ENCODE measurements around the gene RNFT2. TPM values are rescaled to one million over a fixed set of nuclear protein-coding genes. Genes with fewer than 3 reads are reported as not detected.

RNFT2 gene
- total RNA-seq, 2 experiments from 2014 or later = 4.9 to 6.0 TPM

DNA sequence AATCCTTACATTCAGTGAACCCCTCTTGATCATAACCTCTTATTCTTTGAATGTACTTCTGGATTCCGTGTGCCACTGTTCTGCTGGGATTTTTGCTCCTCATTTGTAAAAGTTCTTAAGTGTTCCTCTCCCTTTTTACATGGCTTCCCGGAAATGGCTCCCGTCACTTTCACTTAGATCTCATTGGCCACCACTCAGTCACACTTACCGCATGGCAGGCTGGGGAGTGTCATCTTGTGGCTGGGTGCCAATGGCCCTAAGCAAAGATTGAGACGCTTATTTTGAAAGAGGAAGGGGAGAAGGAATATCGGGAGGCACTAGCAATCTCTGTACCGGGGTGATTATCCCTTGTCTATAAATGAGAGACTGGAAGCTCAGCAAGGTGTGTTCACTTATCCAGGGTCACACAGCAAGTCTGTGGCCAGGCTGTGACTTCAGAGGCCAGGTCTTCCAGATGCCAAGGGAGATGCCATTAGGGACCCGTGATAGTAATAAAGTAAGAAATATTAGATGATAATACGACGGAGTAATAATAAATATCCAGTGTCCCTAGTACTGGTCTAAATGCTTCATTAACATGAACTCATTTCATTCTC, 68.8 kb downstream of the RNFT2 start:
- H3K4me3 ChIP-seq (ENCODE audit: low read length) = no peak overlapping the region
- no peaks in the 10 kb centered on the region for H3K36me3 ChIP-seq (ENCODE audit: insufficient read depth, low read length)
- H3K27ac Mint-ChIP-seq = no peak overlapping the region
- POLR2A ChIA-PET = no interaction called here
- H3K27ac ChIP-seq (ENCODE audit: low read depth in 1 of 2, low read length in 2 of 2) = no peak overlapping the region
- no peak for DNase-seq
- H3K4me1 ChIP-seq (ENCODE audit: insufficient read depth, low read length) = no peaks in the 10 kb centered on the region
- H3K36me3 Mint-ChIP-seq (ENCODE audit: low read depth) = peaks cover 4% of the 10 kb centered on the region
- CTCF ChIA-PET = no interaction called here
- H3K9me3 ChIP-seq (ENCODE audit: control insufficient read depth in 1 of 2, insufficient read depth in 1 of 2, low read length in 2 of 2) = no peaks in the 10 kb centered on the region
- intact Hi-C loops (cut with DNase I, micrococcal nuclease) = no loop called here
- H3K27me3 ChIP-seq (ENCODE audit: control insufficient read depth in 1 of 2, insufficient read depth in 2 of 2, low read length in 2 of 2) = no peaks in the 10 kb centered on the region
- no peak for ATAC-seq (ENCODE audit: poor library complexity)
- H3K4me1 Mint-ChIP-seq (ENCODE audit: low read depth) = no peaks in the 10 kb centered on the region
- TF ChIP-seq, protein P1, sequence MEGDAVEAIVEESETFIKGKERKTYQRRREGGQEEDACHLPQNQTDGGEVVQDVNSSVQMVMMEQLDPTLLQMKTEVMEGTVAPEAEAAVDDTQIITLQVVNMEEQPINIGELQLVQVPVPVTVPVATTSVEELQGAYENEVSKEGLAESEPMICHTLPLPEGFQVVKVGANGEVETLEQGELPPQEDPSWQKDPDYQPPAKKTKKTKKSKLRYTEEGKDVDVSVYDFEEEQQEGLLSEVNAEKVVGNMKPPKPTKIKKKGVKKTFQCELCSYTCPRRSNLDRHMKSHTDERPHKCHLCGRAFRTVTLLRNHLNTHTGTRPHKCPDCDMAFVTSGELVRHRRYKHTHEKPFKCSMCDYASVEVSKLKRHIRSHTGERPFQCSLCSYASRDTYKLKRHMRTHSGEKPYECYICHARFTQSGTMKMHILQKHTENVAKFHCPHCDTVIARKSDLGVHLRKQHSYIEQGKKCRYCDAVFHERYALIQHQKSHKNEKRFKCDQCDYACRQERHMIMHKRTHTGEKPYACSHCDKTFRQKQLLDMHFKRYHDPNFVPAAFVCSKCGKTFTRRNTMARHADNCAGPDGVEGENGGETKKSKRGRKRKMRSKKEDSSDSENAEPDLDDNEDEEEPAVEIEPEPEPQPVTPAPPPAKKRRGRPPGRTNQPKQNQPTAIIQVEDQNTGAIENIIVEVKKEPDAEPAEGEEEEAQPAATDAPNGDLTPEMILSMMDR (IDR thresholded peaks at IDR 0.05) = no peak
- no peak overlapping the region for H3K4me3 Mint-ChIP-seq
- no peaks in the 10 kb centered on the region for H3K9me3 Mint-ChIP-seq
- H3K27me3 Mint-ChIP-seq = no peaks in the 10 kb centered on the region

DNA sequence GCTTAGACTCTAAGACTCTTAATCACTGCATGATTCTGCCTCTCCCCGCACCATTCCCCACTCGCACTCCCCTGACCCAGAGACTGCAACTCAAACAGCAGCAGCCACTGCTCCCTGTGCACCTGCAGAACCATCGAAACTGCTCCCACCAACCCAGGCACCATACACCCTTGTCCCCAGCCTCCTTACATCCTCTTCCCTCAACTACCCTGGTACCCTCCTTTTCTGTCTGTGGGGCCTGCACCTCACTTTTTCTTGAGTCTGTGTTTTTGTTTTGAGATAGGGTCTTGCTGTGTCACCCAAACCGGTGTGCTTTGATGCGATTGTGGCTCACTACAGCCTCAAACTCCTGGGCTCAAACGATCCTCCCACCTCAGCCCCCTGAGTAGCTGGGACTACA, 69.4 kb downstream of the RNFT2 start:
- ATAC-seq (ENCODE audit: poor library complexity) (no peak), DNase-seq (no peak)
- intact Hi-C loops (cut with DNase I, micrococcal nuclease) = no loop called here
- H3K9me3 ChIP-seq (ENCODE audit: control insufficient read depth in 1 of 2, insufficient read depth in 1 of 2, low read length in 2 of 2) = no peaks in the 10 kb centered on the region
- Mint-ChIP-seq H3K4me1 (ENCODE audit: low read depth) (no peaks in the 10 kb centered on the region), H3K27ac (no peak overlapping the region), H3K36me3 (ENCODE audit: low read depth) (peaks cover 4% of the 10 kb centered on the region), H3K9me3 (no peaks in the 10 kb centered on the region), H3K4me3 (no peak overlapping the region), H3K27me3 (no peaks in the 10 kb centered on the region)
- no peaks in the 10 kb centered on the region for H3K36me3 ChIP-seq (ENCODE audit: insufficient read depth, low read length)
- no peak overlapping the region for H3K4me3 ChIP-seq (ENCODE audit: low read length)
- H3K27me3 ChIP-seq (ENCODE audit: control insufficient read depth in 1 of 2, insufficient read depth in 2 of 2, low read length in 2 of 2) = no peaks in the 10 kb centered on the region
- no peak overlapping the region for H3K27ac ChIP-seq (ENCODE audit: low read depth in 1 of 2, low read length in 2 of 2)
- H3K4me1 ChIP-seq (ENCODE audit: insufficient read depth, low read length) = no peaks in the 10 kb centered on the region
- TF ChIP-seq, protein P1 (IDR thresholded peaks at IDR 0.05) = no peak
- ChIA-PET CTCF (no interaction called here), POLR2A (no interaction called here)

DNA sequence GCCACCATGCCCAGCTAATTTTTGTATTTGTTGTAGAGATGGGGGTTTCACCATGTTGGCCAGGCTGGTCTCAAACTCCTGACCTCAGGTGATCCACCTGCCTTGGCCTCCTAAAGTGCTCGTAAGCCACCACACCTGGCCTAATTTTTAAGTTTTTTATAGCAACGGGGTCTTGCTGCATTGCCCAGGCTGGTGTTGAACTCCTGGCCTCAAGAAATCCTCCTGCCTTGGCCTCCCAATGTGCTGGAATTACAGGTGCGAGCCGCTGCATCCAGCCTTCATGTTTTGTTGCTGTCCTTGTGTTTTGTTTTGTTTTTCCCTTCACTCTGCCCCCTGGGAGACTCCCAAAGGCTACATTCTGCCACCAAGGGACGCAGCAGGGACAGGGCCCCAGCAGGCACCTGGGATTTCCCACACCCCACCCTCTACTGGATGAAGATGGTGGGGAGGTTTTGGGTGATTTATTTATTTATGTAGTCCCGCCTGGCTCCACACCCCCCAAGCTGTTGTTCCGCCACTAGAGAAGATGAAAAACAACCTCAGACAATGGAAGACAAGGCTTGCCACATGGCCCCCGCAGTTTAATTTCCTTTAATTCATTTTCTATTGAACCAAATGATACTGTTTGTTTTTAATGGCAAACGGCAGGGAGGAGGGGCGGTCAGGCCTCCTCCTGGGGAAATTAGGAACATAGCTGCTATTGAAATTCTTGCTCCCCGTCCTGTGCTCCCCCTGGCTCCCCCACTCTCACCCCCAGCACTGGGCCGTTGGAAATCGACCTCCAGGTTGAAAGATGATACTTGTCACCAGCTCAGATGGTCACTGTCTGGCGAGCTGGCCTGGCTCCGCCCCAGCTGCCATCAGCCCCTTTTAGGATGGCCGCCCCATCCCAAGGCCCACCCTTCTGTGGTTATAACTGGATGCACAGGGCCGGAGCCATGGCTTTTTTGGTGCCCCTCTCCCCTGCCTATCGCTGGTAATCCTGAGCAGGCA, 70.3 kb downstream of the RNFT2 start:
- H3K4me1 ChIP-seq (ENCODE audit: insufficient read depth, low read length) = no peaks in the 10 kb centered on the region
- H3K4me3 Mint-ChIP-seq = no peak overlapping the region
- intact Hi-C loops (cut with DNase I, micrococcal nuclease) = no loop called here
- H3K36me3 Mint-ChIP-seq (ENCODE audit: low read depth) = peaks cover 1% of the 10 kb centered on the region
- H3K9me3 ChIP-seq (ENCODE audit: control insufficient read depth in 1 of 2, insufficient read depth in 1 of 2, low read length in 2 of 2) = no peaks in the 10 kb centered on the region
- H3K27ac Mint-ChIP-seq = no peak overlapping the region
- H3K4me3 ChIP-seq (ENCODE audit: low read length) = no peak overlapping the region
- DNase-seq = no peak
- no peaks in the 10 kb centered on the region for H3K27me3 ChIP-seq (ENCODE audit: control insufficient read depth in 1 of 2, insufficient read depth in 2 of 2, low read length in 2 of 2)
- H3K4me1 Mint-ChIP-seq (ENCODE audit: low read depth) = no peaks in the 10 kb centered on the region
- H3K9me3 Mint-ChIP-seq = no peaks in the 10 kb centered on the region
- no peak overlapping the region for H3K27ac ChIP-seq (ENCODE audit: low read depth in 1 of 2, low read length in 2 of 2)
- ATAC-seq (ENCODE audit: poor library complexity) = no peak
- POLR2A ChIA-PET = no interaction called here
- CTCF ChIA-PET = no interaction called here
- H3K27me3 Mint-ChIP-seq = no peaks in the 10 kb centered on the region
- TF ChIP-seq, protein P1 (IDR thresholded peaks at IDR 0.05) = no peak
- no peaks in the 10 kb centered on the region for H3K36me3 ChIP-seq (ENCODE audit: insufficient read depth, low read length)

Data from CD4-positive, alpha-beta T cell (primary cell).